ENCODE results near the gene ABCB11.

DNA sequence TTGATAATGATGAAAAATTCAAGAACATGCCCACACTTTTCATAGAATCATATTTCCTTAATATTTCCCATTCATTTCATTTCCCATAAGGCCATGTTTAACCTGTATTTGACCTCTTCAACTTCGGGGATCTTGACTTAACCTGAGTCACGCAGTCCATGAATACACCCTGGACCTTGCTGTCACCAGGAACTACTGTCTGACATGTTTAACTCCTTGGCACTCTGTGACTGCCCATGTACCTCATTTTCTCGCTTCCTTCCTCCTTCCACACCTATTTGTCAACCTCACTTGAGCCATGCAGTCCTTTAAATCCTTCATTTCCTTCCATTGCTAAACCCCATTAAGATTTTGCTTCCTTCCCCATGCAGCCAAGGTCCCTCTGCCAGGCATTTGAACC is 16.3 kb downstream of the ABCB11 start:
- TF ChIP-seq POLR2A (IDR thresholded peaks at IDR 0.05): no peak
- TF ChIP-seq, protein P1, sequence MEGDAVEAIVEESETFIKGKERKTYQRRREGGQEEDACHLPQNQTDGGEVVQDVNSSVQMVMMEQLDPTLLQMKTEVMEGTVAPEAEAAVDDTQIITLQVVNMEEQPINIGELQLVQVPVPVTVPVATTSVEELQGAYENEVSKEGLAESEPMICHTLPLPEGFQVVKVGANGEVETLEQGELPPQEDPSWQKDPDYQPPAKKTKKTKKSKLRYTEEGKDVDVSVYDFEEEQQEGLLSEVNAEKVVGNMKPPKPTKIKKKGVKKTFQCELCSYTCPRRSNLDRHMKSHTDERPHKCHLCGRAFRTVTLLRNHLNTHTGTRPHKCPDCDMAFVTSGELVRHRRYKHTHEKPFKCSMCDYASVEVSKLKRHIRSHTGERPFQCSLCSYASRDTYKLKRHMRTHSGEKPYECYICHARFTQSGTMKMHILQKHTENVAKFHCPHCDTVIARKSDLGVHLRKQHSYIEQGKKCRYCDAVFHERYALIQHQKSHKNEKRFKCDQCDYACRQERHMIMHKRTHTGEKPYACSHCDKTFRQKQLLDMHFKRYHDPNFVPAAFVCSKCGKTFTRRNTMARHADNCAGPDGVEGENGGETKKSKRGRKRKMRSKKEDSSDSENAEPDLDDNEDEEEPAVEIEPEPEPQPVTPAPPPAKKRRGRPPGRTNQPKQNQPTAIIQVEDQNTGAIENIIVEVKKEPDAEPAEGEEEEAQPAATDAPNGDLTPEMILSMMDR (IDR thresholded peaks at IDR 0.05): no peak
